ENCODE data around the gene PABPN1. TPM values are rescaled to one million over a fixed set of nuclear protein-coding genes. Genes with fewer than 3 reads are reported as not detected.

PABPN1 gene
- total RNA-seq, 1 donor = 44.8 TPM

- TF ChIP-seq, protein P1, sequence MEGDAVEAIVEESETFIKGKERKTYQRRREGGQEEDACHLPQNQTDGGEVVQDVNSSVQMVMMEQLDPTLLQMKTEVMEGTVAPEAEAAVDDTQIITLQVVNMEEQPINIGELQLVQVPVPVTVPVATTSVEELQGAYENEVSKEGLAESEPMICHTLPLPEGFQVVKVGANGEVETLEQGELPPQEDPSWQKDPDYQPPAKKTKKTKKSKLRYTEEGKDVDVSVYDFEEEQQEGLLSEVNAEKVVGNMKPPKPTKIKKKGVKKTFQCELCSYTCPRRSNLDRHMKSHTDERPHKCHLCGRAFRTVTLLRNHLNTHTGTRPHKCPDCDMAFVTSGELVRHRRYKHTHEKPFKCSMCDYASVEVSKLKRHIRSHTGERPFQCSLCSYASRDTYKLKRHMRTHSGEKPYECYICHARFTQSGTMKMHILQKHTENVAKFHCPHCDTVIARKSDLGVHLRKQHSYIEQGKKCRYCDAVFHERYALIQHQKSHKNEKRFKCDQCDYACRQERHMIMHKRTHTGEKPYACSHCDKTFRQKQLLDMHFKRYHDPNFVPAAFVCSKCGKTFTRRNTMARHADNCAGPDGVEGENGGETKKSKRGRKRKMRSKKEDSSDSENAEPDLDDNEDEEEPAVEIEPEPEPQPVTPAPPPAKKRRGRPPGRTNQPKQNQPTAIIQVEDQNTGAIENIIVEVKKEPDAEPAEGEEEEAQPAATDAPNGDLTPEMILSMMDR (IDR thresholded peaks at IDR 0.05; ENCODE audit: insufficient read depth, low read length) = no peak
Observed at GRCh38 chr14:23353433-23353780, 32.1 kb downstream of the PABPN1 start.

DNA sequence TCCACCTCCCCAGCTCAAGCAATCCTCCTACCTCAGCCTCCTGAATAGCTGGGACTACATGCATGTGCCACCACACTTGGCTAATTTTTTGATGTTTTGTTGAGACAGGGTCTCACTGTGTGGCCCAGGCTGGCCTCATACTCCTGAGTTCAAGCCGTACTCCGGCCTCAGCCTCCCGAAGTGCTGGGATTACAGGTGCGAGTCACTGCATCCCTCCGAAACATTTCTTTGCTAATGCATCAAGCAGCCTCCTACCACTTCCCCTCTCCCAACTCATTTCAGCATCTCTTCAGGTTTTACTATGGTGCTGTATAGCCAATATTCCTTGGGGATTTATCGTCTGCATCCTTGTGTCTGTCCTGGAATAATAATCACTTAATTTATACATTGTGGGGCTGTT lies 33.7 kb downstream of the PABPN1 start:
- TF ChIP-seq, protein P1 (IDR thresholded peaks at IDR 0.05; ENCODE audit: insufficient read depth, low read length) = no peak
- no peak for DNase-seq (ENCODE audit: low read depth)
- no peak overlapping the region for H3K4me3 ChIP-seq (ENCODE audit: low read depth, low read length)

More at GRCh38 chr14:23353433-23353780, 32.1 kb downstream of the PABPN1 start:
- no peak for DNase-seq (ENCODE audit: low read depth)
- no peak overlapping the region for H3K4me3 ChIP-seq (ENCODE audit: low read depth, low read length)

GRCh38 chr14:23355871-23356435 lies 34.7 kb downstream of the PABPN1 start:
- no peak for DNase-seq (ENCODE audit: low read depth)
- H3K4me3 ChIP-seq (ENCODE audit: low read depth, low read length) = no peak overlapping the region
- TF ChIP-seq, protein P1 (IDR thresholded peaks at IDR 0.05; ENCODE audit: insufficient read depth, low read length) = no peak

- no peak overlapping the region for H3K4me3 ChIP-seq (ENCODE audit: low read depth, low read length)
- TF ChIP-seq, protein P1 (IDR thresholded peaks at IDR 0.05; ENCODE audit: insufficient read depth, low read length) = no peak
- no peak for DNase-seq (ENCODE audit: low read depth)
Observed at GRCh38 chr14:23356662-23357061, 35.4 kb downstream of the PABPN1 start.

DNA sequence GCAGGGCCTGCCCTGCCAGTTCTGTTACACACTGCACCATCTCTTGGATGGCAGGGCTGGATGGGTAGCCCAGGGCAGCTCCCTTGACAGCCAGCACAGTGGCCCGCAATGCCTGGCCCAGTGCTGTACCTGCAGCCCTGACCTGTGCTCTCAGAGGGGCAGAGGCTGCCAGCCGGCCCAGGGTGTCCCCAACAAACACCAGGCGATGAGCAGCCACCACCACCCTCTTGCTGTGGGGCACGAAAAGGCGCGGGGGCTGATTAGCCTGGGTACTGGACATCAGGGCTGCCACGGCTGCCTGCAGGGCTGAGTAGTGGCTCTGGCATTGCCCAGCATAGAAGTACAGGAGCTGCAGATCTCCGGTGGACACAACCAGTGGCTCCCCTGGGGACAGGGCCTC lies 36.0 kb downstream of the PABPN1 start:
- no peak for DNase-seq (ENCODE audit: low read depth)
- H3K4me3 ChIP-seq (ENCODE audit: low read depth, low read length) = no peak overlapping the region
- TF ChIP-seq, protein P1 (IDR thresholded peaks at IDR 0.05; ENCODE audit: insufficient read depth, low read length) = no peak

- H3K4me3 ChIP-seq (ENCODE audit: low read depth, low read length) = no peak overlapping the region
- TF ChIP-seq, protein P1 (IDR thresholded peaks at IDR 0.05; ENCODE audit: insufficient read depth, low read length) = no peak
- DNase-seq (ENCODE audit: low read depth) = no peak
Observed at GRCh38 chr14:23358042-23358441, 36.8 kb downstream of the PABPN1 start.

DNA sequence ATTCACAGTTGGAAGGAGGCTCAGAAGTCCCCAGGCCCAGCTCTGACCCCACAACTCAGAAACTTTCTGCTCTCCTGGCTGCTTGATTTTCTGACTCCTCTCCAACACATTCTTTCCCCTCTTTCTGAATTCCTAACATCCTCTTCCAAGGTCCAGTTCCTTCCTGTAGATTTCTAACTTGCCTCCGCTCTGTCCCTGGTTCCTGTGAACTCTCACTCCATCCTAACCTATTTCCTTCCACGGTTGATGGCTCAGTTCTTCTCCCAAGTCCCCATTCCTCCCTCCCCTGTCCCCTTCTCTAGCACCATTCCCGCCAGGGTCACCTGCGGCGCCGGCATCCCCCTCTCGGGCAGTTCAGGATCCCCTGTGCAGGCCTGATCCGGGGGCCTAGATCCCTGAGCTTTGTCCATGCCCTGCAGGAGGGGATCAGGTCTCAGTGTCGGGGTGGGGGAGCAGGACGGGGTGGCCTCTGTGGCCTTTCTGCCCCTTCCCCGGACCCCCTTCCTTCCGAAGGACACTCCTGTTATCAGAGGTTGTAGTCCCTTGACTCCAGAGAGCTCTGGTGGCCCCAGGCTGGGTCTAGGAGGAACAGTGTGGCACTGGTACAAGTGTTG lies 37.4 kb downstream of the PABPN1 start:
- DNase-seq (ENCODE audit: low read depth) = no peak

More for the DNA sequence above, 37.4 kb downstream of the PABPN1 start:
- TF ChIP-seq, protein P1 (IDR thresholded peaks at IDR 0.05; ENCODE audit: insufficient read depth, low read length) = no peak
- no peak overlapping the region for H3K4me3 ChIP-seq (ENCODE audit: low read depth, low read length)

Data from fibroblast of the aortic adventitia (primary cell).